HL-60/S4 (cell line): ENCODE measurements around the gene B4GALT5.

Experiments
- in situ Hi-C: fragments of 300-500 bp; cut with MboI; formaldehyde crosslinking; loops from 2 replicates; pipeline ENCODE4 v1.14.3; 2022; ENCODE audit warnings: low sequenced_read_pairs

The B4GALT5 gene

GRCh38 chr20:49611539-49612126 lies 102.0 kb downstream of the B4GALT5 start:
- in situ Hi-C loops, result loop anchor here (10.0 kb wide), 1 partner anchor 233 kb away; no protein-coding TSS in a partner anchor

DNA sequence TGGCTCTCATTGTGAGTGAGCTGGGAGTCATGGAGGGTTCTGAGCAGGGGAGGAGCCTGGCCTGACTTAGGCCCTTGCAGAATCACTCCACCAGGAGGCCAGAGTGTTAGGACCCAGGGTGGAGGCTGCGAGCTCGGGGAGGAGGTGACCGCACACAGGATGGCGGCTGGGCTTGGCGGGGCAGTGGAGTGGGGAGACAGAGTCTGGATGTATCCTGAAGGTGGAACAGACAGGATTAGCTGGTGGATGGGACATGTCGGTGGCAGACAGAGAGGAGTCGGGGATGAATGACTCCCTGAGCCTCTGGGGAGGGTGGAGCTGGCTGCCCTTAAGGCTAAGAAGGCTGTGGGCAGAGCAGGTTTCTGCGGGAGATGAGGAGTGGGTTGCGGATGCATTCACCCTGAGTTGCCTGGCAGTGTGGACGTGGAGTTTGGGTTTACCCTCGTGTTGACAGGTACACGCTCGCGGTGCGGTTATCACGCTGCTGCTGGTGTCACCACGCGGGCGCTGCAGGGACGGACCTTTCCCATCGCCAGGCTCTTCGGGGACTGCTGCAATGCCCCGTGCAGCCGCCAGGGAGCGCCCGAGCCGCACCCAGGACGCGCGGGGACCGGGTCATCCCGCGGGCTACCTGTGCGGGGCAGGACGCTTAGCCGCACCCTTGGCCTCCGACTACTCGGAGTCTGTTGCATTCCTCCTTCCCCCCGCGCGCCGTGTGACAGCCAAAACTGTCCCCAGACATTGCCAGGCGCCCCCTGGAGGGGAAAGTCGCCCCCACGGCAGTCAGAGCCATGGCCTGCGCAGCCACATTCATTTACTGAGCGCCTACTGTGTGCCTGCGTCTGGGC lies 102.8 kb downstream of the B4GALT5 start:
- in situ Hi-C loops, result loop anchor here (10.0 kb wide), 1 partner anchor 234 kb away; no protein-coding TSS in a partner anchor

DNA sequence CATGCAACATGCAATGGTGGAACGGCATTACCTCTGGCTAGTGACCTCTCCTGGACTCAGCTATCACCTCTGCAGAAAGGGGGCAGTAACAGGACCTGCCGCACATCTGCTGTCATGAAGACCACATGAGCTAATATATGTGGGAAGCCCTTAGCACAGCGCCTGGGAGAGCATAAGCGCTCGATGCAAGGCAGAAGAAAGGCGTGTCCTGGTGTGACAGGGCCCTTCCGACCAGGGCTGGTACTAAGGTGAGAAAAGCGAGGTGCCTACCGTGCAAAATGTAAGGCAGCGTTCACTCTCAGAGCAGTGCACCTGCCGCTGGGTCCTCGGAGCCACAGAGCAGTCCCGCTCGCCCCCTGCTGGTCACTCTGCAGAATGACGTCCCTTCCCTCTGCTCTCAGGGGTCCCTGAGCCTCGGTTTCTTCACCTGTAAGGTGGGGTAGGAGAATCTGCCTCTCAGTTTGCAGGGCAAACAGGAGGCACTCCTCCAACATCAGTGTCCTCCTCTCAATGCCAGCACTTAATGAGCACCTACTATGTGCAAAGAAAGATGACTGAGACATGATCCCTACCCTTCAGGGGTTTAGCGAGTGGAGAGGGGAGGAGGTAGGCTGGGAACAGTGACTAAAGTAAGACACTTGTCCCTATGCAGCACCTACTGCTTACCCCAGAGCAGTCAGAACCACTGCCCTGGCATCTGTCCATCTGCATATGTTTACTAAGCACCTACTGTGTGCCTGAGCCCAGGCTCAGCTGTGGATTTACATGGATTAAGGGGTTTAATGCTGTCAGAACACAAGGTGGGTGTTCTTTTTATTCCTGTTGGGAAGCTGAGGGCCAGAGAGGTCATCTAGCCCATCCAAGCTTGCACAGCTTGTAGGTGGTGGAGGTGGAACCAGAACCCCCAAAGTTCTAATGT lies 104.7 kb downstream of the B4GALT5 start:
- in situ Hi-C loops, result no loop called here

- in situ Hi-C loops, result no loop called here
Observed at GRCh38 chr20:49607568-49607967, 106.1 kb downstream of the B4GALT5 start.

DNA sequence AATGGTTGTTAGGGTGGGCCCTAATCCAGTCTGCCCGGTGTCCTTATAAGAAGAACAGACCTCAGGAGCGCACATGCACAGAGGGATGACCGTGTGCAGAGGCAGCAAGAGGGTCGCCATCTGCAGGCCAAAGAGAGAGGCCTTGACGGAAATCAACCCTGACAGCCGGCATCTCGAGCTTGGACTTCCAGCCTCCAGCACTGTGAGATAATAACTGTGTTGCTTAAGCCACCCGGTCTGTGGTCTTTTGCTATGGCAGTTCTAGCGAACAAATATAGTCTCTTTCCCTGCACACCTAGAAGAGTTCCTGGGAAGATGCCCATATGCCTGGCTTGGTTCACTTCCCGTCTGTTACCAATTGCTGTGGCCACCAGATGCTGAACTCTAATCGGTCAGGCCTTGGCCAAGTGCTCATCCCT lies 110.5 kb downstream of the B4GALT5 start:
- in situ Hi-C loops, result no loop called here

GRCh38 chr20:49602345-49603208 lies 111.1 kb downstream of the B4GALT5 start:
- in situ Hi-C loops, result no loop called here

DNA sequence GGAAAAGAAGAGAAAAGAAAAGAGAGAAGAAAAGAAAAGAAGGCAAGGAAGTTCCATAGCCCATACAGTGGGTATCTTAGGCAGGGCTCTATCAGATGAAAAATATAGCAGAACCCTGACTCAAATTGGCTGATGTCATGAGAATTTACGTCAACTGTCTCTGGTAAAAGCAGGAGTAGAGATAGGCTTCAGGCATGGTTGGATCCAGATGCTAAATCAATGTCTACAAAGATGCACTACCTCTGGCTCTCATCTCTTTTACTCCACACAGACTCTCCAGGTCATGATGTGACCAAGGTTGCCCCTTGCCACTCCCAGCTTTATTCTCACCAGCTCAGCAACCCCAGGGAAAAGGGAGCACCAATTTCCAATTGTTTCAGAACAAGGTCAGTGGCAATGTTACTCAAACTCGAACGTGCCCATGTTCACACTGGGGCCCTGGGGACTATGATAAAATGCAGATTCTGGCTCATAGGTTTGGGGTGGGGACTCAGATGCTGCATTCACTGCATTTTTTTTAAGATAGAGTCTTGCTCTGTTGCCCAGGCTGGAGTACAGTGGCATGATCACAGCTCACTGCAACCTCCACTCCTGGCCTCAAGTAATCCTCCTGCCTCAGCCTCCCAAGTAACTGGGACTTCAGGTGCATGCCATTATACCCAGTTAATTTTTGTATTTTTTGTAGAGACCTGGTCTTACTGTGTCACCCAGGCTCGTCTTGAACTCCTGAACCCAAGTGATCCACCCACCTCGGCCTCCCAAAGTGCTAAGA lies 112.3 kb downstream of the B4GALT5 start:
- in situ Hi-C loops, result no loop called here

GRCh38 chr20:49599746-49600113 lies 113.9 kb downstream of the B4GALT5 start:
- in situ Hi-C loops, result no loop called here

DNA sequence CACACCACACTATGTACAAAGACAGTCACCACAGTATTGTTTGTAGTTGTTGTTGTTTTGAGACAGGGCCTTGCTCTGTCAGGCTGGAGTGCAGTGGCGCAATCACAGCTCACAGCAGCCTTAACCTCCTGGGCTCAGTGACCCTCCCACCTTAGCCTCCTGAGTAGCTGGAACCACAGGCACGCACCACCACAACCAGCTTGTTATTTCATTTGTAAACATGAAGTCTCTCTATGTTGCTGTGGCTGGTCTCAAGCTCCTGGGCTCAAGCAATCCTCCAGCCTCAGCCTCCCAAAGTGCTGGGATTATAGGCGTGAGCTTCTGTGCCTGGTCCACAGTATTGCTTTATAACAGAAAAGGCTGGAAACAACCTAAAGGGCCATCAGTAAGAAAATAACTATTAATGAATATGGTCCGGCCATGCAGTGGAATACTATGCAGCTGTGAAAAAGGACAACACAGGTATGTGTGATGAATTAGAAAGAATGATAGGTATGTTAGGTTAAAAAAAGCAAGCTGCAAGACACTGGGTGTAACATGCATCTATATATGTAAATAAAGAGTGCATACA lies 115.8 kb downstream of the B4GALT5 start:
- in situ Hi-C loops, result no loop called here

GRCh38 chr20:49595811-49596561 lies 117.7 kb downstream of the B4GALT5 start:
- in situ Hi-C loops, result no loop called here

DNA sequence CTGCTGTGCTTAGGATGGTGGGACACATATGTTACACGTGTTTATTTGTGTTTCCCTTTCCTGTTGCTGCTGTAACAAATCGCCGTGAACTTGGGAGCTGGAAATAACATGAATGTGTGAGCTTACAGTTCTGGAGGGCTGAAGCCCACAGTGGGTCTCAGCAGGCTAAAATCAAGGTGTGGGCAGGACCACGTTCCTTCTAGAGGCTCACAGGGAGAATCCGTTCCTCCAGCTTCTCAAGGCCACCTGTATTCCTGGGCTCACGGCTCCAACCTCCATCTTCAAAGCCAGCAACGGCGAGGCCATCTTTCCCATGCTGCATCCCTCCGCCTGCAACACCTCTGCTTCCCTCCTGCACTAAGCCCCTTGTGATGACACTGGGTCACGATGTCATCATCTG lies 118.3 kb downstream of the B4GALT5 start:
- in situ Hi-C loops, result no loop called here

DNA sequence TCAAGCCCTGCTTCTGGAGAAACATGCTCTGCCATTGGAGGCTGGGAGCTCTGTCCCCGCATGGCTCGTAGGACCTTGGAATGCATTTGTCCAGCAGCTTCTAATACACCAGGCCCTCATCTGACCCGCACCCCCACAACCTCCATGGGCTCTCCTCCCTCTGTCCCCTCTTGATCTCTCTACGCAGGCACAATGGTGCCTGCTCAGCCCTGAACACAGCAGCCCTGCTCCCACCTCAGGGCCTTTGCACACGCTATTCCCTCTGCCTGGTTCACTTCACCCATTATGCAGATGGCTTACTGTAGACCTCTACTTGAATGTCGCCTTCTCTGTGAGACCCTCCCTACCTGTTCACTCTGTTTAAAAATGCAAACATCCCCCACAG lies 118.8 kb downstream of the B4GALT5 start:
- in situ Hi-C loops, result no loop called here

- in situ Hi-C loops, result no loop called here
Observed at GRCh38 chr20:49594143-49594930, 119.3 kb downstream of the B4GALT5 start.

- in situ Hi-C loops, result no loop called here
Observed at GRCh38 chr20:49593466-49594142, 120.1 kb downstream of the B4GALT5 start.

DNA sequence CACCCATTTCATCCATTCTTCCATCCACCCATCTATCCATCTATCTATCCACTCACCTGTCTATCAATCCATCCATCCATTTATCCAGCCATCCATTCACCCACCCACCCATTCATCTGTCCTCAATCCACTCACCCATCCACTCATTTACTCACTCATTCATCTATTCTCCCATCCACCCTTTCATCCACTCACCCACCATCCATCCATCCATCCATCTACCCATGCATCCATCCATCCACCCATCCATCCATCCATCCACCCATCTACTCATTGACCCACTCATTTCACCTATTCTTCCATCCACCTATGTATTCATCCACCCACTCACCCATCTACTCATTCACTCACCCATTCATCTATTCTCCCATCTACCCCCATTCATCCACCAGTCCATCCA lies 121.6 kb downstream of the B4GALT5 start:
- in situ Hi-C loops, result no loop called here

- in situ Hi-C loops, result no loop called here
Observed at GRCh38 chr20:49591217-49591865, 122.3 kb downstream of the B4GALT5 start.
